Left cardiac atrium (tissue), 4 donors: ENCODE results near the gene MEGF10. TPM values are rescaled to one million over a fixed set of nuclear protein-coding genes. Genes with fewer than 3 reads are reported as not detected.

ENCODE experiments used
- ATAC-seq, 2 donors: fragments of 200-7000 bp; cut with Tn5 transposase; one replicate each; pipeline ENCODE4 v1.9.1; 2020; ENCODE audit warnings: mild to moderate bottlenecking in 2 of 2, moderate library complexity in 2 of 2
- DNase-seq: peaks from one replicate; pipeline ENCODE4 v3.0.0-alpha.2; 2020
- intact Hi-C, 2 donors: fragments of 100-400 bp; cut with DNase I; formaldehyde crosslinking; loops; one replicate each; pipeline versions ENCODE4 v1.14.1 to v1.15.1; 2022 to 2023
- total RNA-seq, 2 donors: library from RNA; stranded (reverse); fragmentation: NEBNext Ultra II Directional; extraction: Animal tissue kit (Norgen Biotek cat#: 25700); gene quantifications; one replicate each; pipeline ENCODE4 v1.2.1, GENCODE V29; 2021
- donor health status: DM: no; HTN: yes; CAD: no.
- donor health status: DM: no; HTN: yes; CAD: no; lungs with severe emphysema.
- donor health status: DM: yes; HTN: yes; CAD: no.
- donor health status: Dilated cardiomyopathy.

Gene MEGF10
- total RNA-seq, 2 donors from 2014 or later = 1.1 to 1.2 TPM

GRCh38 chr5:127451096-127451495 is 160.5 kb downstream of the MEGF10 start:
- DNase-seq (no peak), ATAC-seq (no peak)
- intact Hi-C loops = no loop called here

DNA sequence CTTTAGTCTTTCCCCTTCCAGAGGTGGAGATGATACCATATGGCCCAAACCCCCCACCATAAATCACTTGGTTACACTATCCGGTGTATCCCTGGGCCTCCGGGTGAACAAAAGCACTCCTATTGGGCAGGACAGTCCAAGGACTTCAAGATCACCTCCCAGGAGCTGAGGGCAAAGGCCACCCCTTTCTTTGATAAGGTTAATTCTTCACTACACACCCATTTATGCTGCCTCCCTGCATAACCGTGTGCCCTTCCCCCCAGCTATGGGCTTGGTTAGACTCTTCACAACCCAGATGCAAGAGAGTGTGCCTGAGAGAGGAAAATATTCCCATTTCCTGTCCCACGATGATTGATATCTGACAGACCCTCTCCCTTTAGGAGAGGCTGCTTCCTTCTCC is 162.0 kb downstream of the MEGF10 start:
- no peak for ATAC-seq
- no peak for DNase-seq
- intact Hi-C loops = no loop called here

GRCh38 chr5:127471211-127471610 is 180.6 kb downstream of the MEGF10 start:
- DNase-seq = no peak
- intact Hi-C loops = no loop called here

GRCh38 chr5:127472700-127473099 is 182.1 kb downstream of the MEGF10 start:
- intact Hi-C loops = no loop called here
- ATAC-seq = no peak
- no peak for DNase-seq

More at GRCh38 chr5:127471211-127471610, 180.6 kb downstream of the MEGF10 start:
- no peak for ATAC-seq

- intact Hi-C loops = no loop called here
- DNase-seq (no peak), ATAC-seq (no peak)
These were observed 195.9 kb downstream of the MEGF10 start for GRCh38 chr5:127486471-127486870.

DNA sequence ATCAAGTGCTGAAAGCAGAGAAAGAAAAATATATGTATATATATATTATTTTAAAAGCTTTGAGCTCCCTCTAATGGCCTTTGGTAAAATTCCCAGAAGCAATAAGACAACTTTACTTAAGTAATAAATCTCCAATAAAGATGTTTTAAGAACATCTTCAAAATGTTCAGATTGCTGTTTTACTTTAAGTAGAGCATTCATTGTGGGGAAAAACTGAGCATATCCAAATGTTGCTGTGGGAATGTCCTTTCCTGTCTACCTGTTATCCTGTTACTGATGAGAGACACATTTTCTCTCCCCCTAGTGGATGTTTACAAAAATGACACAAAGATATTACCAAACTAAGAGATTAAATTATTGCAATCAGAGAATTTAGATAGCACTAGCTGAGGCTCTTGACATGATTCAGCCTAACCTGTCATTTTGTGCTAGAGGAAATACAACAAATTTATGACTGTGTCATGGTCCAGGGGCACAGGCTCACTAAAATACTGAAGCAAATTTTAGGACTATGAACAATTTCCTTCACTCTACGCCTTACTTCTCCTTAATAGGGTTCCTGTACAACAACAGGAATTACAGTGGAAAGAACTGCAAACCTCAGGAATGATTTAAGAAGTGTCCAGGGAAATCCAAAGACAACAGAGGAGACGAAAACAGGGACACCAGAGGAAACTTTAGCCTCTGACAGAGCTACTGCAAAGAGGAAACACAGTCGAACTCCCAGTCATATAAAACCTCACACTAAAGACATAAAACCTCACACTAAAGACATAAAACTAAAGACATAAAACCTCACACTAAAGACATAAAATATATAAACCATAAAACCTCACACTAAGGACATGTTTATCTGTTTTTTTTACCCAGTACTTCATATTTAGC is 202.5 kb downstream of the MEGF10 start:
- ATAC-seq = no peak
- DNase-seq = no peak
- intact Hi-C loops = loop anchor here (5.0 kb wide), 2 partner anchors 201 to 656 kb away; partner anchors contain the start of gene MEGF10 (in 2 of the 2)

- ATAC-seq = no peak
- intact Hi-C loops = no loop called here
- no peak for DNase-seq
These were observed 208.0 kb downstream of the MEGF10 start for GRCh38 chr5:127498548-127498947.

DNA sequence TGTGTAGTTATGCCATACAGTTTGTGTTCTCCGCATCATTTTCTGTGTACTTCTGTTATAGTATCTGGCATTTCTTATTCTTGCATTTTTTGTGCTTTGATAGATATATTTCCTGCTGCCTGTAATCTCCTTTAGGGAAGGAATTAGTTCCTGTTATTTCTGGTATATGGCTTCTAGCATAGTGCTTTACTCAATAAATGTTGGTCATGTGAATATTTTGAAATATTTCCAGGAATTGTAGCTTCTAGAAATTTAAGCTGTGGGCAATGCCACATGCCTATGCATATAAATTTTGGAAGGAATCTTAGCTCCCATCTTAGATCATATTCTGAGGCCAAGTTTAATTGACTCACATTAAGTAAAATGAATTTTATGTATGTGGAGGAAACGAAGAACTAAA is 215.3 kb downstream of the MEGF10 start:
- ATAC-seq (no peak), DNase-seq (no peak)
- intact Hi-C loops = no loop called here

DNA sequence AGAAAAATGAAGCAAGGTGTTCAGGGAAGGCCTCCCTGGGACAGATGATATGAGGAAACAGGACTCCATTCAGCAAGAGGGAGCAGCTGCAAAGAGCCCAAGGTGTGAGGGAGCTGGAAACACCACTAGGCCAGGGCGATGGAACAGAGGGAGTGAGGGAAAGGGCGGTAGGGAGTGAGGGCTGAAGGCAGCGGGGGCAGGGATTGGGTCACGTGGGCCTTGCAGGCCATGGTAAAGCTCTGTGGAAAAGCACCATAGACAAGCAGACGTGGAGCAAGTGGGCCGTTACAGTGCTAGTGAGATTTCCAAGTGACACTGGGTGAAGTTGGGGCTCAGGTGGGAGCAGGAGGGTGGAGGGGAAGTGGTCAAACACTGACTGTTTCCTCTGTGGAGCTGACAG is 216.0 kb downstream of the MEGF10 start:
- ATAC-seq = no peak
- intact Hi-C loops = no loop called here
- DNase-seq = no peak

DNA sequence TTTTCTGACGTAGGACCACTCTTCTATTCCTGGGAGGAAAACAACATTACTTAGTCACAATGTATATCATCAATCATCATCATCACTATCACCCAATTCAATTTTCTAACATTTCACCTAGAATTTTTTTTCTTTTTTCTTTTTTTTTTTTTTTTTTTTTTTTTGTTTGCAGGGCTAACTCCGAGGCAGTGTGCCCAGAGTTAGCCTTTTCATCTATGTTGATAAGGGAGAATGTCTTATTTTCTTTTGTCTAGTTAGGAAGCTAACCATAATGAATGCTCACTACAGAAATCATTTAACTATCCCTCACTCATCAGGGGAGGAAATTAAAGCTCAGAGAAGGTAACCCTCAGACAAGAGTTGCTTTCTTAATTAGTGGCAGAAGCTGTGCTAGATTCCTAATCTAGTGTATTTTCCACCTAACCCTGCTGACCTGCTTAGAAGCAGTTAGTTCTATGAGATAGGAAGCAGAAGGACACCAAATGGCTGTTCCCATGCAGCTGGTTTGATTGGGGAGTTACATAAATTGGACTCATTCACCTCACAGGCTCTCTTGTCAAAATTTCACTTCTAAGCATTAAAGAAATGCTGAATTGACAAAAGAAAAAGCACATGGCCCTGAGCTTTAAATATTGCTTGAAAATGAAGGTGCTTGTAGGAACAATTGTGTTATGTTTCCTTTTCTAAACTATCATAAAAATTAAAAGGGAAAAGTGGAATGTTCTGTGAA is 218.2 kb downstream of the MEGF10 start:
- DNase-seq (no peak), ATAC-seq (no peak)

More for the DNA sequence above, 218.2 kb downstream of the MEGF10 start:
- intact Hi-C loops = no loop called here

Other genes with a start within 250 kb of the MEGF10 start
- 1 to 10 TPM; 5.9 to 7.8 TPM for gene C5orf63, start 217.3 kb upstream of the MEGF10 start, total RNA-seq
- gene PRRC1, start 226.8 kb downstream of the MEGF10 start, total RNA-seq = 10 to 100 TPM; 28.3 to 41.2 TPM